ENCODE data around the gene ZMYND8.

DNA sequence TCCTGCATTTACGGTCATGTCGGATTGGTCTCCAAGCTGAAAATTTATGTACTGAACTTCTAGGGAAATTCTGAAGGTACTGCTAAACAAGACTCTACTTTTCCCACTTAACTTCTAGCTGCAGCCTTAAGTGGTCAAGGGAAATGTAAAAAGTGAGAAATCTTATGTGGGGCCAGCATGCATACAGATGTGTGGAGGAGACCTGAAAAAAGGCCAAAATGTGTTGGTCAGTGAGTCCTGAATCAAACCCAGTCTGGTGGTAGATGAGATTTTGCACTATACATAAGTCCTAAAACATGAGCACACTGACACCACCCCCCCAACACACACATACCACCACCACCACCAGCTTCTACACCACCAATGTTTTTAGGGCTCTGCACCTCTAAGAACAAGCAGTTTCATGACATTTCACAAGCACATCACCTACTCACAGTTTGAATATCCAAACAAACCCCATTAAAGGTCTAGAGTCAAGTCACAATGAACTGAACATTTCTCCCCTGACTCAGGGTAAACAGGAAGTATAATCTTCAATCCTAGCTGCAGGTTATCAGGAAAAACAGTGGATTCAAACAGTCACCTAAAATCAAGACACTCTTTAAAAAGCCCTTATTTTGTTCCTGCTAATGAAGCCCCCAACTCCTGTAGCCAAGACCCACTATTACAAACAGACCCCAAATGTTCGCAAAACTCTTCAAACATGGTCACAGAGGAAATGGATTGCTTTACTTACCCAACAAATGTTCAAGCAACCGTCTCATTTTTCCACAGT is 1.6 kb downstream of the ZMYND8 start:
- TF ChIP-seq, protein P1, sequence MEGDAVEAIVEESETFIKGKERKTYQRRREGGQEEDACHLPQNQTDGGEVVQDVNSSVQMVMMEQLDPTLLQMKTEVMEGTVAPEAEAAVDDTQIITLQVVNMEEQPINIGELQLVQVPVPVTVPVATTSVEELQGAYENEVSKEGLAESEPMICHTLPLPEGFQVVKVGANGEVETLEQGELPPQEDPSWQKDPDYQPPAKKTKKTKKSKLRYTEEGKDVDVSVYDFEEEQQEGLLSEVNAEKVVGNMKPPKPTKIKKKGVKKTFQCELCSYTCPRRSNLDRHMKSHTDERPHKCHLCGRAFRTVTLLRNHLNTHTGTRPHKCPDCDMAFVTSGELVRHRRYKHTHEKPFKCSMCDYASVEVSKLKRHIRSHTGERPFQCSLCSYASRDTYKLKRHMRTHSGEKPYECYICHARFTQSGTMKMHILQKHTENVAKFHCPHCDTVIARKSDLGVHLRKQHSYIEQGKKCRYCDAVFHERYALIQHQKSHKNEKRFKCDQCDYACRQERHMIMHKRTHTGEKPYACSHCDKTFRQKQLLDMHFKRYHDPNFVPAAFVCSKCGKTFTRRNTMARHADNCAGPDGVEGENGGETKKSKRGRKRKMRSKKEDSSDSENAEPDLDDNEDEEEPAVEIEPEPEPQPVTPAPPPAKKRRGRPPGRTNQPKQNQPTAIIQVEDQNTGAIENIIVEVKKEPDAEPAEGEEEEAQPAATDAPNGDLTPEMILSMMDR (IDR thresholded peaks at IDR 0.05), result no peak
- no peak for TF ChIP-seq ZFX (IDR thresholded peaks at IDR 0.05; ENCODE audit: borderline replicate concordance)
